ENCODE data around the gene SCRN1.
"Not testable (repeated sequence)": the region's sequence is repeated elsewhere in the genome, so short reads cannot be mapped to it uniquely, and the experiment has no call there.

Gene SCRN1

GRCh38 chr7:29968683-29969395, 20.8 kb downstream of the SCRN1 start:
- no peak for DNase-seq (ENCODE audit: low read depth in 2 of 2)

- no peak for DNase-seq (ENCODE audit: low read depth in 2 of 2)
These were observed 24.6 kb downstream of the SCRN1 start for GRCh38 chr7:29965030-29965429.

GRCh38 chr7:29962035-29962434, 27.6 kb downstream of the SCRN1 start:
- no peak for DNase-seq (ENCODE audit: low read depth in 2 of 2)

GRCh38 chr7:29961611-29962010, 28.0 kb downstream of the SCRN1 start:
- DNase-seq (ENCODE audit: low read depth in 2 of 2): not testable (repeated sequence)

- no peak for DNase-seq (ENCODE audit: low read depth in 2 of 2)
These were observed 30.8 kb downstream of the SCRN1 start for GRCh38 chr7:29958667-29959358.

- DNase-seq (ENCODE audit: low read depth in 2 of 2): no peak
These were observed 31.9 kb downstream of the SCRN1 start for GRCh38 chr7:29957521-29958310.

GRCh38 chr7:29956487-29956836, 33.1 kb downstream of the SCRN1 start:
- no peak for DNase-seq (ENCODE audit: low read depth in 2 of 2)

GRCh38 chr7:29955799-29956486, 33.7 kb downstream of the SCRN1 start:
- no peak for DNase-seq (ENCODE audit: low read depth in 2 of 2)

- no peak for DNase-seq (ENCODE audit: low read depth in 2 of 2)
These were observed 34.4 kb downstream of the SCRN1 start for GRCh38 chr7:29955075-29955792.

- DNase-seq (ENCODE audit: low read depth in 2 of 2): no peak
These were observed 35.8 kb downstream of the SCRN1 start for GRCh38 chr7:29953726-29954347.

GRCh38 chr7:29951206-29951605, 38.4 kb downstream of the SCRN1 start:
- no peak for DNase-seq (ENCODE audit: low read depth in 2 of 2)

GRCh38 chr7:29950480-29950879, 39.1 kb downstream of the SCRN1 start:
- no peak for DNase-seq (ENCODE audit: low read depth in 2 of 2)

GRCh38 chr7:29948587-29948986, 41.0 kb downstream of the SCRN1 start:
- DNase-seq (ENCODE audit: low read depth in 2 of 2): no peak

GRCh38 chr7:29946428-29947186, 43.0 kb downstream of the SCRN1 start:
- no peak for DNase-seq (ENCODE audit: low read depth in 2 of 2)

GRCh38 chr7:29945259-29945809, 44.3 kb downstream of the SCRN1 start:
- no peak for DNase-seq (ENCODE audit: low read depth in 2 of 2)

- no peak for DNase-seq (ENCODE audit: low read depth in 2 of 2)
These were observed 49.4 kb downstream of the SCRN1 start for GRCh38 chr7:29940199-29940598.

GRCh38 chr7:29937132-29937531, 52.5 kb downstream of the SCRN1 start:
- DNase-seq (ENCODE audit: low read depth in 2 of 2): no peak

- no peak for DNase-seq (ENCODE audit: low read depth in 2 of 2)
These were observed 54.5 kb downstream of the SCRN1 start for GRCh38 chr7:29935111-29935510.

- no peak for DNase-seq (ENCODE audit: low read depth in 2 of 2)
These were observed 60.4 kb downstream of the SCRN1 start for GRCh38 chr7:29929018-29929807.
